GM23248 (cell line): ENCODE measurements around the gene NOXA1. TPM values are rescaled to one million over a fixed set of nuclear protein-coding genes. Genes with fewer than 3 reads are reported as not detected.
A peak's percentile ranks its signal among the peaks of the same experiment; 100 is the strongest.
"Not testable (repeated sequence)": the region's sequence is repeated elsewhere in the genome, so short reads cannot be mapped to it uniquely, and the experiment has no call there.

Source experiments
- DNase-seq: peaks from one replicate; pipeline ENCODE4 v3.0.0-alpha.2; 2015
- H2AFZ ChIP-seq: fragments of 200-600 bp; sonication (generic); 2 replicates; pipeline ENCODE4 v1.6.1; 2016; ENCODE audit warnings: antibody characterized with exemption
- H3F3A ChIP-seq: fragments of 200-600 bp; sonication (generic); 2 replicates; pipeline ENCODE4 v1.6.1; 2016; ENCODE audit warnings: mild to moderate bottlenecking, antibody characterized with exemption, mixed run types; ENCODE audit not compliant: insufficient read depth
- H3K27ac ChIP-seq: fragments of 200-600 bp; sonication (generic); 2 replicates; pipeline ENCODE4 v1.5.1; 2016; ENCODE audit warnings: mild to moderate bottlenecking
- H3K27me3 ChIP-seq: fragments of 200-600 bp; sonication (generic); replicated peaks from 2 replicates; pipeline ENCODE4 v1.6.1; 2016; ENCODE audit warnings: mild to moderate bottlenecking; ENCODE audit not compliant: insufficient read depth
- H3K36me3 ChIP-seq: fragments of 200-600 bp; sonication (generic); 2 replicates; pipeline ENCODE4 v1.6.1; 2016; ENCODE audit warnings: low read depth, mild to moderate bottlenecking
- H3K4me1 ChIP-seq: fragments of 200-600 bp; sonication (generic); 2 replicates; pipeline ENCODE4 v1.6.1; 2016; ENCODE audit warnings: mild to moderate bottlenecking; ENCODE audit not compliant: insufficient read depth
- H3K4me2 ChIP-seq: fragments of 200-600 bp; sonication (generic); one replicate; pipeline ENCODE4 v1.6.1; 2016; ENCODE audit warnings: mild to moderate bottlenecking; ENCODE audit not compliant: unreplicated experiment
- H3K4me3 ChIP-seq: fragments of 200-600 bp; sonication (generic); 2 replicates; pipeline ENCODE4 v1.5.1; 2016; ENCODE audit warnings: mild to moderate bottlenecking
- H3K79me2 ChIP-seq: fragments of 200-600 bp; sonication (generic); 2 replicates; pipeline ENCODE4 v1.6.1; 2016; ENCODE audit warnings: mild to moderate bottlenecking; ENCODE audit not compliant: insufficient read depth
- H3K9ac ChIP-seq: fragments of 200-600 bp; sonication (generic); 2 replicates; pipeline ENCODE4 v1.6.1; 2016; ENCODE audit warnings: mild to moderate bottlenecking
- H3K9me2 ChIP-seq: fragments of 200-600 bp; sonication (generic); 2 replicates; pipeline ENCODE4 v1.6.1; 2016; ENCODE audit warnings: mixed run types, mild to moderate bottlenecking, moderate library complexity; ENCODE audit not compliant: insufficient read depth
- H3K9me3 ChIP-seq: fragments of 200-600 bp; sonication (generic); one replicate; pipeline ENCODE4 v1.6.1; 2017; ENCODE audit warnings: low read depth
- H4K20me1 ChIP-seq: fragments of 200-600 bp; sonication (generic); 2 replicates; pipeline ENCODE4 v1.6.0; 2016; ENCODE audit not compliant: insufficient read depth
- EZH2 ChIP-seq: fragments of 200-600 bp; sonication (generic); IDR thresholded peaks from 2 replicates; pipeline ENCODE4 v1.6.1; 2018; ENCODE audit warnings: antibody characterized with exemption, mild to moderate bottlenecking; ENCODE audit not compliant: insufficient read depth, poor library complexity, severe bottlenecking
- EZH2phosphoT487 ChIP-seq: fragments of 200-600 bp; sonication (generic); IDR thresholded peaks from 2 replicates; pipeline ENCODE4 v1.6.1; 2018; ENCODE audit warnings: antibody characterized with exemption, moderate library complexity, mild to moderate bottlenecking, low read depth; ENCODE audit not compliant: insufficient read depth
- WGBS, 2 experiments: methylation state at CpG; one replicate each; pipeline ENCODE4 v1.1.6; 2015 to 2017; ENCODE audit warnings: low lambda C conversion rate in 2 of 2, low coverage in 1 of 2; ENCODE audit errors: missing lambda C conversion rate in 2 of 2; 5-methylcytosine and 5-hydroxymethylcytosine counted together
- in situ Hi-C: fragments of 300-500 bp; cut with MboI; formaldehyde crosslinking; loops from 2 replicates; pipeline ENCODE4 v1.15.0; 2020
- polyA plus RNA-seq: library from polyadenylated mRNA; unstranded; fragments of >200 nt; fragmentation: Nextera tagmentation; extraction: Ambion mirVana; gene quantifications from 2 replicates; pipeline ENCODE4 v1.2.1, GENCODE V29; 2016
- total RNA-seq: library from RNA; depleted of rRNA; stranded (reverse); fragments of >200 nt; shearing (Covaris generic); gene quantifications from 2 replicates; pipeline ENCODE4 v1.2.3, GENCODE V29; 2014

Gene NOXA1
- total and polyA plus RNA-seq, 2 experiments from 2014 or later = 0.32 to 0.39 TPM

DNA sequence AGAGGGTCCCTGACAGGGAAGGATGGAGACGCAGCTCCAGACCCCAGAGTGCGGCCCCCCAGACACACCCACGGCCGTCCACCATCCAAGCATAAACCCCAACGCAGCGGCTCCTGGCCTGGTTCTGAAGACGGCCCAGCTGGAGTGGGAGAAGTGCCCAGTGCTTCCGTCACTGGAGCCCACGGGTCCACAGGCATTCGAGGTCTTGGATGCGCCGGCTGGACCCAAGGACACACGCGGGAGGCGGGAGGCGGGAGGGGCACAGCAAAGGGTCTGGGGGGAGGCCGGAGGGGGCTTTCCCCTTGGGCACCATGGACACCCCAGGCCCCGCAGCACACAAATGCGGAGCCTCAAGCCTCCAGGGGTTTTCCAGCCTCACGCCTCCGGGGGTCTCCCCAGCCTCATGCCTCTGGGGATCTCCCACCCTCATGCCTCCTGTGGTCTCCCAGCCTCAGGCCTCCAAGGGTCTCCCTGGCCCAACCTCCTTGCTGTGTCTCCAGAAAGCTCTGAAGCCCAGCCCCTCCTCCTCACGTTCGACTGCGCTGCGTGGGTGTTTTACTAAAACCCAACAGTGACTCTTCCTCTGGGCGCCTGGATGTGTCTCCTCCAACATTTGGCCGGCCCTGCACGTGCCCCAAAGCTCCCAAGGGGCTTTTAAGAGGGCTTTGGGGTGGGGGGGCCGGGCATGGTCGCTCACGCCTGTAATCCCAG, 15.4 kb upstream of the NOXA1 start:
- TF ChIP-seq EZH2phosphoT487 (no peak), EZH2 (no peak)
- Histone ChIP-seq H4K20me1 (no peaks in the 10 kb centered on the region), H3K27ac (no peak overlapping the region), H3K9me2 (no peaks in the 10 kb centered on the region), H3K9ac (peak overlapping the region; percentile 74), H3K79me2 (no peaks in the 10 kb centered on the region), H2AFZ (peak overlapping the region; percentile 82), H3K4me3 (peak overlapping the region; percentile 62), H3F3A (no peaks in the 10 kb centered on the region), H3K4me2 (peak overlapping the region; percentile 86), H3K27me3 (no peaks in the 10 kb centered on the region), H3K36me3 (no peaks in the 10 kb centered on the region), H3K9me3 (no peaks in the 10 kb centered on the region), H3K4me1 (peaks cover 11% of the 10 kb centered on the region)
- WGBS, 2 experiments = 24 to 29% methylated on average over 28 to 29 of the region's 31 CpGs
- in situ Hi-C loops = loop anchor here (10.0 to 25.0 kb wide), 2 partner anchors 113 to 295 kb away; partner anchors contain the start of gene DPP7
- DNase-seq = peak; percentile 74

DNA sequence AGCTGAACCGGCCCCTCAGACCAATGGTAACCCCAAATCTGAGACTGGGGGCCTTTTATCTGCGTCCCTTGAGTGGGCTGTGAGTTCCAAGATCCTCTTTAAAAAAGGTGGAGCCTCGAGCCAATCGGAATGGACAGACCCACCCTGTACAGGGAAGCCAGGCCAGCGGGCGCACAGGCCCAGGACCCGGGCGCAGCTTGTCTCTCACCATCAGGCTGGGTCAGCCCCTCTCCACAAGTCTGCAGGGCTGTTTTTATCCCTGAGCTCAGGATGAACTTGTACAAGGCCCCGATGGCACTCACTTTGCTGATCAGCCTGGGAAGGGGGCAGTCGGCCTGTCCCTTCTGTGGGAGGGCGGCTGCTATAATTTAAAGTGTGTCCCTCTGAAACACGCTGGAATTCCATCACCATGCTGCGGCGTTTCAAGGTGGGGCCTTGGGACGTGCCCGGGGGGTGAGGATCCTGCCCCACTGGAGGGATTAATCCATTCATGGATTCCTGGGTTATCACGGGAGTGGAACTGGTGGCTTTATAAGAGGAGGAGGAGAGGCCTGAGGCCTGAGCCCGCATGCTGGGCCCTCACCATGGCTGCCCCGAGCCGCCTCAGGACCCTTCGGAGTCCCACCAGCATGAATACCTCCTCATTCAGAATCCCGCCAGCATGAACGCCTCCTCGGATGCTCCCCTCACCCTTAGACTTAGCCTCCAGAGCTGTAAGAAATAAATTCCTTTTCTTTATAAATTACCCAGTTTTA, 14.4 kb upstream of the NOXA1 start:
- H2AFZ ChIP-seq = no peak overlapping the region
- H3K9me2 ChIP-seq = no peaks in the 10 kb centered on the region
- H3F3A ChIP-seq = no peaks in the 10 kb centered on the region
- no peaks in the 10 kb centered on the region for H3K9me3 ChIP-seq
- in situ Hi-C loops = loop anchor here (10.0 to 25.0 kb wide), 2 partner anchors 114 to 297 kb away; partner anchors contain the start of gene DPP7
- H3K4me1 ChIP-seq = peaks cover 14% of the 10 kb centered on the region
- 91 to 93% methylated on average over 24 of the region's 24 CpGs for WGBS, 2 experiments
- H3K79me2 ChIP-seq = no peaks in the 10 kb centered on the region
- no peak for DNase-seq
- no peak overlapping the region for H3K4me2 ChIP-seq
- H3K36me3 ChIP-seq = no peaks in the 10 kb centered on the region
- no peak for TF ChIP-seq EZH2
- TF ChIP-seq EZH2phosphoT487 = no peak
- no peak overlapping the region for H3K27ac ChIP-seq
- H3K9ac ChIP-seq = no peak overlapping the region
- H3K27me3 ChIP-seq = no peaks in the 10 kb centered on the region
- no peak overlapping the region for H3K4me3 ChIP-seq
- no peaks in the 10 kb centered on the region for H4K20me1 ChIP-seq

GRCh38 chr9:137409515-137409914, 13.7 kb upstream of the NOXA1 start:
- no peaks in the 10 kb centered on the region for H3K79me2 ChIP-seq
- WGBS, 2 experiments = 86 to 88% methylated on average over 11 of the region's 11 CpGs
- H4K20me1 ChIP-seq = no peaks in the 10 kb centered on the region
- H3K4me1 ChIP-seq = peaks cover 14% of the 10 kb centered on the region
- H3F3A ChIP-seq = no peaks in the 10 kb centered on the region
- in situ Hi-C loops = loop anchor here (10.0 to 25.0 kb wide), 2 partner anchors 115 to 297 kb away; partner anchors contain the start of gene DPP7
- H3K9me2 ChIP-seq = no peaks in the 10 kb centered on the region
- no peaks in the 10 kb centered on the region for H3K36me3 ChIP-seq
- H3K9ac ChIP-seq = no peak overlapping the region
- no peaks in the 10 kb centered on the region for H3K27me3 ChIP-seq
- no peak overlapping the region for H3K4me3 ChIP-seq
- TF ChIP-seq EZH2 (no peak), EZH2phosphoT487 (no peak)
- no peak overlapping the region for H3K4me2 ChIP-seq
- no peak overlapping the region for H2AFZ ChIP-seq
- DNase-seq = no peak
- H3K9me3 ChIP-seq = no peaks in the 10 kb centered on the region
- H3K27ac ChIP-seq = no peak overlapping the region

- not testable (repeated sequence) for H3K4me3 ChIP-seq, H2AFZ ChIP-seq, DNase-seq, H3K9me2 ChIP-seq, H3K79me2 ChIP-seq, H3K9me3 ChIP-seq, H4K20me1 ChIP-seq, H3K27ac ChIP-seq, H3K9ac ChIP-seq, H3K4me2 ChIP-seq, H3F3A ChIP-seq, H3K36me3 ChIP-seq, H3K27me3 ChIP-seq
- peaks cover 14% of the 10 kb centered on the region for H3K4me1 ChIP-seq
- WGBS, 2 experiments = 83% methylated on average over 18 of the region's 18 CpGs
- in situ Hi-C loops = loop anchor here (25.0 kb wide), 1 partner anchor 298 kb away; the partner anchor contains the start of gene DPP7
Observed at GRCh38 chr9:137410236-137410890, 12.8 kb upstream of the NOXA1 start.
